MM.1S (cell line): ENCODE data around the gene NALCN.

Experiments used
- DNase-seq: peaks from one replicate; pipeline ENCODE4 v3.0.0-alpha.2; 2015
- H2AFZ ChIP-seq: fragments of 300-600 bp; sonication (generic); 2 replicates; pipeline ENCODE4 v1.6.0; 2016; ENCODE audit warnings: antibody characterized with exemption, low read length
- H3F3A ChIP-seq: fragments of 300-600 bp; sonication (generic); 2 replicates; pipeline ENCODE4 v1.6.1; 2016; ENCODE audit warnings: mild to moderate bottlenecking, antibody characterized with exemption, low read length, moderate library complexity, mixed read lengths; ENCODE audit not compliant: insufficient read depth
- H3K27ac ChIP-seq: fragments of 300-600 bp; sonication (generic); 2 replicates; pipeline ENCODE4 v1.5.1; 2016; ENCODE audit warnings: mild to moderate bottlenecking, low read length
- H3K27me3 ChIP-seq: fragments of 300-600 bp; sonication (generic); replicated peaks from 2 replicates; pipeline ENCODE4 v1.6.0; 2016; ENCODE audit warnings: low read length; ENCODE audit not compliant: insufficient read depth
- H3K36me3 ChIP-seq: fragments of 300-600 bp; sonication (generic); replicated peaks from 2 replicates; pipeline ENCODE4 v1.6.1; 2016; ENCODE audit warnings: mild to moderate bottlenecking, low read length, mixed read lengths; ENCODE audit not compliant: insufficient read depth
- H3K4me1 ChIP-seq: fragments of 300-600 bp; sonication (generic); 2 replicates; pipeline ENCODE4 v1.6.1; 2016; ENCODE audit warnings: low read length, mixed read lengths
- H3K4me2 ChIP-seq: fragments of 300-600 bp; sonication (generic); 2 replicates; pipeline ENCODE4 v1.6.0; 2016; ENCODE audit warnings: low read depth, low read length
- H3K4me3 ChIP-seq: fragments of 300-600 bp; sonication (generic); 2 replicates; pipeline ENCODE4 v1.5.1; 2016; ENCODE audit warnings: low read length, mixed read lengths
- H3K79me2 ChIP-seq: fragments of 300-600 bp; sonication (generic); 2 replicates; pipeline ENCODE4 v1.6.1; 2016; ENCODE audit warnings: mixed run types, low read length, mixed read lengths
- H3K9ac ChIP-seq: fragments of 300-600 bp; sonication (generic); 2 replicates; pipeline ENCODE4 v1.6.1; 2016; ENCODE audit warnings: low read length, mixed read lengths
- H3K9me2 ChIP-seq: fragments of 300-600 bp; sonication (generic); replicated peaks from 2 replicates; pipeline ENCODE4 v1.6.1; 2016; ENCODE audit warnings: mild to moderate bottlenecking, low read length, mixed read lengths; ENCODE audit not compliant: insufficient read depth
- H3K9me3 ChIP-seq: fragments of 300-600 bp; sonication (generic); replicated peaks from 2 replicates; pipeline ENCODE4 v1.6.1; 2016; ENCODE audit warnings: mild to moderate bottlenecking, low read length, mixed read lengths; ENCODE audit not compliant: insufficient read depth
- H4K20me1 ChIP-seq: fragments of 300-600 bp; sonication (generic); 2 replicates; pipeline ENCODE4 v1.6.1; 2016; ENCODE audit warnings: mild to moderate bottlenecking, low read length, moderate library complexity, mixed read lengths; ENCODE audit not compliant: insufficient read depth
- EZH2 ChIP-seq: fragments of 300-600 bp; sonication (generic); optimal IDR thresholded peaks from 2 replicates; pipeline ENCODE3; 2017; ENCODE audit warnings: low read depth, mild to moderate bottlenecking, antibody characterized with exemption, low read length, mixed read lengths
- EZH2phosphoT487 ChIP-seq: fragments of 300-600 bp; sonication (generic); IDR thresholded peaks from 2 replicates; pipeline ENCODE4 v1.6.1; 2018; ENCODE audit warnings: antibody characterized with exemption, low read length
- TF ChIP-seq, protein P1 (sequence below): fragments of 300-600 bp; sonication (generic); IDR thresholded peaks from 2 replicates; pipeline ENCODE4 v1.5.1; 2016; ENCODE audit warnings: antibody characterized with exemption, low read length, mixed read lengths

The NALCN gene

GRCh38 chr13:101354895-101355294 lies 61.4 kb downstream of the NALCN start:
- H3K27ac ChIP-seq = no peak overlapping the region

GRCh38 chr13:101346942-101347728 lies 69.2 kb downstream of the NALCN start:
- Histone ChIP-seq H3K9me2 (no peaks in the 10 kb centered on the region), H3K79me2 (no peaks in the 10 kb centered on the region), H3K4me3 (no peak overlapping the region), H3K9me3 (no peaks in the 10 kb centered on the region), H3K27ac (no peak overlapping the region), H3K4me2 (no peak overlapping the region), H3K36me3 (no peaks in the 10 kb centered on the region), H3K9ac (no peak overlapping the region), H3K27me3 (no peaks in the 10 kb centered on the region), H2AFZ (no peak overlapping the region), H3F3A (no peaks in the 10 kb centered on the region), H4K20me1 (no peaks in the 10 kb centered on the region), H3K4me1 (no peaks in the 10 kb centered on the region)
- DNase-seq = no peak
- no peak for TF ChIP-seq EZH2
- TF ChIP-seq, protein P1, sequence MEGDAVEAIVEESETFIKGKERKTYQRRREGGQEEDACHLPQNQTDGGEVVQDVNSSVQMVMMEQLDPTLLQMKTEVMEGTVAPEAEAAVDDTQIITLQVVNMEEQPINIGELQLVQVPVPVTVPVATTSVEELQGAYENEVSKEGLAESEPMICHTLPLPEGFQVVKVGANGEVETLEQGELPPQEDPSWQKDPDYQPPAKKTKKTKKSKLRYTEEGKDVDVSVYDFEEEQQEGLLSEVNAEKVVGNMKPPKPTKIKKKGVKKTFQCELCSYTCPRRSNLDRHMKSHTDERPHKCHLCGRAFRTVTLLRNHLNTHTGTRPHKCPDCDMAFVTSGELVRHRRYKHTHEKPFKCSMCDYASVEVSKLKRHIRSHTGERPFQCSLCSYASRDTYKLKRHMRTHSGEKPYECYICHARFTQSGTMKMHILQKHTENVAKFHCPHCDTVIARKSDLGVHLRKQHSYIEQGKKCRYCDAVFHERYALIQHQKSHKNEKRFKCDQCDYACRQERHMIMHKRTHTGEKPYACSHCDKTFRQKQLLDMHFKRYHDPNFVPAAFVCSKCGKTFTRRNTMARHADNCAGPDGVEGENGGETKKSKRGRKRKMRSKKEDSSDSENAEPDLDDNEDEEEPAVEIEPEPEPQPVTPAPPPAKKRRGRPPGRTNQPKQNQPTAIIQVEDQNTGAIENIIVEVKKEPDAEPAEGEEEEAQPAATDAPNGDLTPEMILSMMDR = no peak
- no peak for TF ChIP-seq EZH2phosphoT487

More at GRCh38 chr13:101354895-101355294, 61.4 kb downstream of the NALCN start:
- no peaks in the 10 kb centered on the region for H3K9me3 ChIP-seq
- H3F3A ChIP-seq = no peaks in the 10 kb centered on the region
- no peaks in the 10 kb centered on the region for H3K4me1 ChIP-seq
- H4K20me1 ChIP-seq = no peaks in the 10 kb centered on the region
- no peak overlapping the region for H3K9ac ChIP-seq
- H3K4me2 ChIP-seq = no peak overlapping the region
- H3K79me2 ChIP-seq = no peaks in the 10 kb centered on the region
- no peak for DNase-seq
- no peaks in the 10 kb centered on the region for H3K36me3 ChIP-seq
- H3K27me3 ChIP-seq = no peaks in the 10 kb centered on the region
- no peak overlapping the region for H2AFZ ChIP-seq
- H3K9me2 ChIP-seq = no peaks in the 10 kb centered on the region
- H3K4me3 ChIP-seq = no peak overlapping the region
- TF ChIP-seq EZH2phosphoT487 (no peak), EZH2 (no peak)
- TF ChIP-seq, protein P1 = no peak

- Histone ChIP-seq H3K4me1 (no peaks in the 10 kb centered on the region), H3K9me2 (no peaks in the 10 kb centered on the region), H3K9ac (no peak overlapping the region), H3K9me3 (no peaks in the 10 kb centered on the region), H3K27ac (no peak overlapping the region), H4K20me1 (no peaks in the 10 kb centered on the region), H3K4me3 (no peak overlapping the region), H3K4me2 (no peak overlapping the region), H3F3A (no peaks in the 10 kb centered on the region), H3K79me2 (no peaks in the 10 kb centered on the region), H2AFZ (no peak overlapping the region), H3K36me3 (no peaks in the 10 kb centered on the region), H3K27me3 (no peaks in the 10 kb centered on the region)
- TF ChIP-seq, protein P1 = no peak
- TF ChIP-seq EZH2phosphoT487 = no peak
- no peak for TF ChIP-seq EZH2
- DNase-seq = no peak
Measured at GRCh38 chr13:101346161-101346560, 70.1 kb downstream of the NALCN start.
